ENCODE data around the gene NUMB. TPM values are rescaled to one million over a fixed set of nuclear protein-coding genes. Genes with fewer than 3 reads are reported as not detected.

The NUMB gene
- total RNA-seq, 4 donors from 2014 or later: 49.2 to 63.4 (median 50.7) TPM

GRCh38 chr14:73342670-73343069 lies 115.7 kb downstream of the NUMB start:
- H3K9me3 ChIP-seq: no peaks in the 10 kb centered on the region
- 82% methylated on average over 5 of the region's 5 CpGs for WGBS
- no peaks in the 10 kb centered on the region for H3K36me3 ChIP-seq
- TF ChIP-seq EP300 (IDR thresholded peaks at IDR 0.05): no peak
- TF ChIP-seq POLR2A (IDR thresholded peaks at IDR 0.05; ENCODE audit: low read depth): no peak
- no peak for TF ChIP-seq CTCF (IDR thresholded peaks at IDR 0.05)
- no peak for TF ChIP-seq POLR2AphosphoS5 (IDR thresholded peaks at IDR 0.05)
- no peak for DNase-seq (ENCODE audit: extremely low spot score)
- no peaks in the 10 kb centered on the region for H3K27me3 ChIP-seq
- H3K27ac ChIP-seq (replicated peaks in 1 of 4): no peak overlapping the region
- peaks cover 0 to 12% (median 0%) of the 10 kb centered on the region in 4 donors for H3K4me1 ChIP-seq
- H3K4me3 ChIP-seq: no peak overlapping the region
- intact Hi-C loops (cut with DNase I): no loop called here

GRCh38 chr14:73339846-73340595 lies 118.3 kb downstream of the NUMB start:
- no peaks in the 10 kb centered on the region for H3K36me3 ChIP-seq
- H3K9me3 ChIP-seq: no peaks in the 10 kb centered on the region
- 94% methylated on average over 6 of the region's 6 CpGs for WGBS
- TF ChIP-seq CTCF (IDR thresholded peaks at IDR 0.05) (no peak), EP300 (IDR thresholded peaks at IDR 0.05) (no peak), POLR2AphosphoS5 (IDR thresholded peaks at IDR 0.05) (no peak), POLR2A (IDR thresholded peaks at IDR 0.05; ENCODE audit: low read depth) (no peak)
- H3K4me1 ChIP-seq: peaks cover 0 to 12% (median 0%) of the 10 kb centered on the region in 4 donors
- H3K27me3 ChIP-seq: no peaks in the 10 kb centered on the region
- intact Hi-C loops (cut with DNase I): no loop called here
- no peak overlapping the region for H3K27ac ChIP-seq (replicated peaks in 1 of 4)
- DNase-seq (ENCODE audit: extremely low spot score): no peak
- H3K4me3 ChIP-seq: no peak overlapping the region

GRCh38 chr14:73339206-73339605 lies 119.1 kb downstream of the NUMB start:
- DNase-seq (ENCODE audit: extremely low spot score): no peak
- TF ChIP-seq POLR2A (IDR thresholded peaks at IDR 0.05; ENCODE audit: low read depth) (no peak), EP300 (IDR thresholded peaks at IDR 0.05) (no peak), CTCF (IDR thresholded peaks at IDR 0.05) (no peak), POLR2AphosphoS5 (IDR thresholded peaks at IDR 0.05) (no peak)
- H3K27me3 ChIP-seq: no peaks in the 10 kb centered on the region
- intact Hi-C loops (cut with DNase I): no loop called here
- no peaks in the 10 kb centered on the region for H3K36me3 ChIP-seq
- no peak overlapping the region for H3K4me3 ChIP-seq
- H3K27ac ChIP-seq (replicated peaks in 1 of 4): no peak overlapping the region
- H3K9me3 ChIP-seq: no peaks in the 10 kb centered on the region
- peaks cover 0 to 12% (median 0%) of the 10 kb centered on the region in 4 donors for H3K4me1 ChIP-seq

GRCh38 chr14:73338551-73338950 lies 119.8 kb downstream of the NUMB start:
- intact Hi-C loops (cut with DNase I): no loop called here
- H3K27ac ChIP-seq (replicated peaks in 1 of 4): no peak overlapping the region
- no peaks in the 10 kb centered on the region for H3K27me3 ChIP-seq
- H3K36me3 ChIP-seq: peaks cover 0 to 4% (median 0%) of the 10 kb centered on the region in 4 donors
- no peak for DNase-seq (ENCODE audit: extremely low spot score)
- 90% methylated on average over 1 of the region's 1 CpG for WGBS
- peaks cover 0 to 12% (median 0%) of the 10 kb centered on the region in 4 donors for H3K4me1 ChIP-seq
- H3K4me3 ChIP-seq: no peak overlapping the region
- H3K9me3 ChIP-seq: no peaks in the 10 kb centered on the region
- TF ChIP-seq POLR2A (IDR thresholded peaks at IDR 0.05; ENCODE audit: low read depth): no peak
- no peak for TF ChIP-seq EP300 (IDR thresholded peaks at IDR 0.05)
- TF ChIP-seq POLR2AphosphoS5 (IDR thresholded peaks at IDR 0.05): no peak
- no peak for TF ChIP-seq CTCF (IDR thresholded peaks at IDR 0.05)

Measured in esophagus muscularis mucosa (tissue), 4 donors.